Transverse colon (tissue), 4 donors: ENCODE results near the gene TMEM37. TPM values are rescaled to one million over a fixed set of nuclear protein-coding genes. Genes with fewer than 3 reads are reported as not detected.

ENCODE experiments used
- DNase-seq: peaks from one replicate; pipeline ENCODE4 v3.0.0-alpha.2; 2019
- H3K27ac ChIP-seq, 4 donors: fragments of 200-600 bp; sonication (generic); 2 replicates each; pipeline ENCODE4 v1.5.1; 2016 to 2018; ENCODE audit warnings: inconsistent platforms in 4 of 4
- H3K27me3 ChIP-seq: fragments of 200-600 bp; sonication (generic); 2 replicates; pipeline ENCODE4 v1.5.1; 2017; ENCODE audit warnings: inconsistent platforms
- H3K36me3 ChIP-seq, 4 donors: fragments of 200-600 bp; sonication (generic); 2 replicates each; pipeline ENCODE4 v1.5.1; 2017 to 2019; ENCODE audit warnings: inconsistent platforms in 4 of 4
- H3K4me1 ChIP-seq, 4 donors: fragments of 200-600 bp; sonication (generic); 2 replicates each; pipeline ENCODE4 v1.5.1; 2017 to 2020; ENCODE audit warnings: inconsistent platforms in 4 of 4
- H3K4me3 ChIP-seq, 4 donors: fragments of 200-600 bp; sonication (generic); 1 replicate in 1 of 4; 2 replicates in 3 of 4; pipeline versions ENCODE4 v1.5.1 to v1.6.1; 2017 to 2019; ENCODE audit warnings: inconsistent platforms in 4 of 4
- H3K9me3 ChIP-seq, 2 donors: fragments of 200-600 bp; sonication (generic); 2 replicates each; pipeline ENCODE4 v1.5.1; 2017 to 2019; ENCODE audit warnings: inconsistent platforms in 2 of 2
- CTCF ChIP-seq, 5 experiments: fragments of 200-600 bp in 3 of 5; fragments of 450-650 bp in 2 of 5; sonication (generic) in 3 of 5; IDR thresholded peaks; 1 replicate in 2 of 5; 2 replicates in 3 of 5; pipeline ENCODE4 v1.5.1; 2016 to 2017; ENCODE audit warnings: antibody characterized with exemption in 5 of 5, inconsistent platforms in 3 of 5, mild to moderate bottlenecking in 2 of 5, moderate library complexity in 1 of 5
- EP300 ChIP-seq: sonication (generic); formaldehyde crosslinking; IDR thresholded peaks from one replicate; pipeline ENCODE4 v1.6.1; 2017; ENCODE audit warnings: antibody characterized with exemption, low read depth
- POLR2A ChIP-seq: fragments of 450-650 bp; IDR thresholded peaks from one replicate; pipeline ENCODE4 v1.6.1; 2016; ENCODE audit warnings: antibody characterized with exemption, mild to moderate bottlenecking, moderate library complexity
- POLR2AphosphoS5 ChIP-seq, 3 donors: sonication (generic); formaldehyde crosslinking; IDR thresholded peaks; one replicate each; pipeline ENCODE4 v1.6.1; 2016; ENCODE audit warnings: antibody characterized with exemption in 3 of 3
- WGBS, 2 donors: methylation state at CpG; one replicate each; pipeline ENCODE4 v1.1.5; 2018; ENCODE audit warnings: low coverage in 1 of 2; 5-methylcytosine and 5-hydroxymethylcytosine counted together
- in situ Hi-C, 4 donors: fragments of 200-750 bp; cut with MboI; loops; one replicate each; pipeline versions ENCODE4 v1.15.0 to v1.15.1; 2017; ENCODE audit warnings: low sequenced_read_pairs in 3 of 4, low pct_ligation_motif_present in 1 of 4, low pct_unique_long_range_greater_than_20kb in 1 of 4
- intact Hi-C: fragments of 100-400 bp; cut with DNase I; formaldehyde crosslinking; loops from one replicate; pipeline ENCODE4 v1.15.1; 2023; ENCODE audit warnings: low total_unique reads
- total RNA-seq, 4 donors: library from RNA; depleted of rRNA; stranded (reverse); fragments of >200 nt; gene quantifications; one replicate each; pipeline ENCODE4 v1.1.0, GENCODE V29; 2016

TMEM37 gene
- total RNA-seq, 4 donors from 2014 or later = 18.7 to 210 (median 157) TPM

DNA sequence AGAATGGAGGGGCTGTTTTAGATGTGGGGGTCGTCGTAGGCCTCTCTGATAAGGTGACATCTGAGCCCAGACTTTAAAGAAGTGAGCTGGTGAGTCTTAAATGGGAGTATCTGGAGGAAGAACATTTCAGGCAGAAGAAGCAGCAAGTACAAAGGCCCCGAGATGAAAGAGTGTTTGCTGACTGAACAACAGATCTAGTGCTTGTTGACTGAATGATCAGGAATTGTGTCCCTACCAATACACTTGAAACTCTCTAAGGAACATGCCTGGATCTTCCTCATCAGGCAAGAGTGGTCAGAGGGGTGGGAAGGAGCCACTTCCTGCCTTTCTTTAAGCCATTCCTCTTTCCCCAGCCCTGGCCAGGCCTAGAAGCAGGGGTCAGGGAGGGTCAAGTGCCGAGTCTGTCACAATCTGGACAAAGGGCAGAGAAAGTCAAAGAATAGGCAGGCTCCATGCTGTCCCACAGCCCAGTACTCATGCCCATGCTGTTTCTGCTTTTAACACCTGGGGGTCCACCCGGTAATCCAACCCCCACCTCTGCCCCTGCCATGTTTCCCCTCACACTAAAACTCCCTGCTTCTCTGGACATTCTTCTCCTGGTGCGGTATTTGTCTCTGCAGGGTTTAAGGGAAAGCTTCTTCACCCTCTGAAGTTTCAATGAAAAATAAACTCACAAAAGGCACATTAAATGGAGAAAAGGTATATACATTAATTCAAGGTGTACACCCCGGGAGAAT is 3.0 kb upstream of the TMEM37 start:
- TF ChIP-seq CTCF (IDR thresholded peaks at IDR 0.05) (no peak), POLR2A (no peak), EP300 (no peak), POLR2AphosphoS5 (IDR thresholded peaks at IDR 0.05) (no peak)
- peak overlapping the region; percentile 65 to 88 (median 87) for H3K27ac ChIP-seq
- H3K4me1 ChIP-seq = peaks cover 0 to 85% (median 54%) of the 10 kb centered on the region in 4 donors

DNA sequence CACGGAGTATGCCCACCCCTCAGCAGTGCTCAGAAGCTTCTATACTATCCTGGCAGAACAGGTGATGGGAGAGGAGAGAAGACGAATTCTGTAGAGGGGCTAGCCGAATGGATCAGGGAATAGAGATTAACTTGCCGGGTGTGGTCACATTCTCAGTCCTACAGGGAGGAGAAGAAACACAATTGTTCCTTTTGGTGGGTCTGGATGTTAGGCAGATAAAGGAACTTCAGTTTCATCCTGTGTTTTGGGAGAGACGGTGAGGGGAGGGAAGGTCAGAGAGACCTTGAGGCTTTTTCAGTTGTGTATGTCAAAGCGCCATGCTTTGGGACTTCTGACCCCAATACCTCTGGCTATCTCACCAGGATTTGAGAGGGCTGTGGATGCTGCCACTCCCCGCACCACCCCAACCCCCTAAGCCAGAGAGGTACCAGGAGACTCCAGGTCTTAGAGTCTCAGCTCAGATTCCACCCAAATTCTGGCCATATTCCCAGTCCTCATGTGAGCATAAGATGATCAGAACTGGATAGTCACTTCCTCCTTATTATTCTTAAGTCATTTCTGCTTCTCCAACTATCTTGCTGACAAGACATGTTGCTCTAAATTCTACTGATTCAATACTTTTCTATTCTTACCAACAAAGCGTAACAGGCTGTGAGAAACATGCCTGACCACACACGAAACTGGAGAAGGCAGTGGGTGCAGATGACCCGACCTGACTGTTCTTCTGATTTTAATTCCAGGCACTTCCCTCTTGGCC is 2.3 kb upstream of the TMEM37 start:
- peaks cover 0 to 85% (median 54%) of the 10 kb centered on the region in 4 donors for H3K4me1 ChIP-seq
- DNase-seq = no peak
- no peak overlapping the region for H3K4me3 ChIP-seq
- H3K9me3 ChIP-seq = no peaks in the 10 kb centered on the region
- 74 to 82% methylated on average over 2 to 10 of the region's 10 CpGs for WGBS, 2 donors
- H3K36me3 ChIP-seq = no peaks in the 10 kb centered on the region
- intact Hi-C loops (no loop called here), in situ Hi-C loops (no loop called here)
- H3K27ac ChIP-seq = peak overlapping the region; percentile 65 to 88 (median 87)
- TF ChIP-seq EP300 (no peak), POLR2A (no peak), CTCF (IDR thresholded peaks at IDR 0.05) (no peak), POLR2AphosphoS5 (IDR thresholded peaks at IDR 0.05) (no peak)
- no peaks in the 10 kb centered on the region for H3K27me3 ChIP-seq

More for the DNA sequence above, 3.0 kb upstream of the TMEM37 start:
- H3K4me3 ChIP-seq = no peak overlapping the region
- 83 to 100% methylated on average over 1 to 7 of the region's 7 CpGs for WGBS, 2 donors
- no peaks in the 10 kb centered on the region for H3K27me3 ChIP-seq
- intact Hi-C loops = no loop called here
- DNase-seq = no peak
- H3K36me3 ChIP-seq = no peaks in the 10 kb centered on the region
- in situ Hi-C loops = no loop called here
- no peaks in the 10 kb centered on the region for H3K9me3 ChIP-seq

GRCh38 chr2:119430023-119430498 is 1.6 kb upstream of the TMEM37 start:
- Histone ChIP-seq H3K4me3 (no peak overlapping the region), H3K27me3 (no peaks in the 10 kb centered on the region), H3K36me3 (no peaks in the 10 kb centered on the region), H3K4me1 (peaks cover 0 to 85% (median 55%) of the 10 kb centered on the region in 4 donors), H3K9me3 (no peaks in the 10 kb centered on the region), H3K27ac (peak overlapping the region; percentile 65 to 88 (median 87))
- 94% methylated on average over 5 of the region's 5 CpGs; no CpG with 5 or more reads in 1 of the 2 donors for WGBS, 2 donors
- no peak for DNase-seq
- in situ Hi-C loops (no loop called here), intact Hi-C loops (no loop called here)
- TF ChIP-seq CTCF (IDR thresholded peaks at IDR 0.05) (no peak), POLR2A (no peak), POLR2AphosphoS5 (IDR thresholded peaks at IDR 0.05) (no peak), EP300 (no peak)
